HG02610 (cell line): ENCODE data around the gene GPC5.
"Not testable (repeated sequence)": the region's sequence is repeated elsewhere in the genome, so short reads cannot be mapped to it uniquely, and the experiment has no call there.

Source experiments
- ATAC-seq: cut with Tn5 transposase; IDR thresholded peaks from one replicate; pipeline ENCODE4 v1.9.1; 2021; ENCODE audit warnings: mild to moderate bottlenecking, moderate library complexity; ENCODE audit not compliant: unreplicated experiment

Gene GPC5

DNA sequence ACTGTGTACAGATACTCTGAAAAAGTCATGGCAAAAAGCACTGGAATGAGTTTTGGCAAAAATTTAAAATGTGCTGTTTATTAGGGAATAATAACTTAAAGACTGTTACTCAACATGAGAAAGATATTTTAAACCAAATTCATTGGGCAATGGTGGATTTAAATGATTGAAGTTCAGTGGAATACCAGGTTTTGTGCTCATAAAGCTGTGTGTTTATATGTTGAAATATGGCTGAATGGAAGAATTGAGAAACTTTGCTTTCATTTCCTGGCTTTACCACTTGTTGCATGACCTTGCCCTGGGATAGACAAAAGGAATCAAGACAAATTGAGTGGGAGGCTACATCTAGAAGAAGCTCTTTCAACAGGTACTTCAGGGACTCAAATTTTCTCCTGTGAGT lies 246.4 kb downstream of the GPC5 start:
- ATAC-seq, result no peak

- no peak for ATAC-seq
These were observed 249.1 kb downstream of the GPC5 start for GRCh38 chr13:91647361-91647990.

- ATAC-seq, result no peak
These were observed 249.6 kb downstream of the GPC5 start for GRCh38 chr13:91648012-91648411.

GRCh38 chr13:91649456-91649855 lies 251.0 kb downstream of the GPC5 start:
- no peak for ATAC-seq

GRCh38 chr13:91652404-91653301 lies 254.2 kb downstream of the GPC5 start:
- ATAC-seq, result no peak

GRCh38 chr13:91655731-91656130 lies 257.3 kb downstream of the GPC5 start:
- ATAC-seq, result no peak

- no peak for ATAC-seq
These were observed 258.9 kb downstream of the GPC5 start for GRCh38 chr13:91657283-91657682.

- ATAC-seq, result peak; percentile 43
These were observed 261.0 kb downstream of the GPC5 start for GRCh38 chr13:91659256-91660075.

DNA sequence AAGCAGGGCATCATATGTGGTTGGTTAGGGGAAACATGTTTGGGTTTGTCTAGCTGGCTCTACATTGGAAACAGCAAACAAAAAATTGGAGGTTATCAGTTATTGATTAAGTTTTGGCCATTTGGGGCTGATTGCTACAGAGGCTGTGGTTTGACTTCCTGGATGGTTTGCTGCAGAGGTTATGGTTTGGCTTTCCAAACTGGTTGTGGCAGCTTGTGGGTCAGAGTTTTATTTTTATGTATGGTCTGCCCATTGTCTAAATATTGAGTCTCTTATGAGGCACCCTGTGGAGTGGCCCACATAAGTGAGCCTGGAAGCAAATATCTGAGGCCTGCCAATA lies 261.6 kb downstream of the GPC5 start:
- ATAC-seq, result no peak

DNA sequence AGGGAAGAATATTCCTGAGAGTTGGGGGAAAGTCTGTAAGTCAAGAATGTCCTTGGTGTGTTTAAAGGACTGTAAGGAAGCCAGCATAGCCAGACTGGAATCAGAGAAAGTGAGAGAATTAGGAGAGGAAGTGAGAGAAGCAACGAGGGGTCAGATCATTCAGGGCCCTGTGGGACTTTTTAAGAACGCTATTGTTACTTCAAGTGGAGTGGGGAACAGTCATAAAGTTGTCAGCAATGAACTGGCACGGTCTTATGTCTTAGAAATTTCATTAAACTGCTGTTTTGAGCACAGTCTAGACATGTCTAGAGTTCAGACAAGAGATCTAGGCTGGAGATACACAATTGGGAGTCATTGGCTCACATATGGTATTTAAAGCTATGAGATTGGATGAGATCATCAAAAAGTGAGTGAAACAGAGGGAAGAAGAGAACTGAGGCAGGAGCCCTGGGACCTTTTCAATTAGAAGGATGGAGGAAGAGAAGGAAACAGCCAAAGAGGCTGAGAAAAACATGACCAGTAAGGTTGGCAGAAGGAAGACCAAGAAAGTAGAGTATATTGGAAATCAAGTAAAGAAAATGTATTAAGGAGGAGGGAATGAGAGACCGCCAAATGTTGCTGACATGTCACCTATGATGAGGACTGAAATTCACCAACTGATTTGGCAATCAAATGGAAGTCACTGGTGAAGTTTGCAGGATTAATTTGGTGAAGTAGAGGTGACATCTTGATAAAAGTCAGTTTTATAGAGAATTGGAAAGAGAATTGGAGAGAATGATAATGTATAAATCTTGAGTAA lies 263.5 kb downstream of the GPC5 start:
- peak; percentile 90 for ATAC-seq

DNA sequence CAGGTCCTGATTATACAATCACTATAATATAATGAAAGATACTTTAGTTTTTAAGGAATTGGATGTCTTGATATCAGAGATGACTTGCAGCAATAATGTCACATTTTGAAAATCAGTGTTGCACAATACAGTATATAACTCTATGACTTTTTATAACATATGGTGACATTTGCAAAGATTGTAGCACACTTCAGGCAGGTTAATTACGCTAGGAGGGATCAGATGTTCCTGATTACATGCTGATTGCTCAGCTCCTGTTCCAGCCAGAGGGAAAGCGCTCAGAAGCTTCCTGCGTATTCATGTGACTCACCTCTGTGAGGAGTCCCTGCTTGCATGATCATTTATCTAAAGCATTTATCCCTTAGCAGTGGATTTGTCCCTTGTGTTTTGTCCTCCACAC lies 265.6 kb downstream of the GPC5 start:
- no peak for ATAC-seq

GRCh38 chr13:91667486-91667885 lies 269.1 kb downstream of the GPC5 start:
- no peak for ATAC-seq

DNA sequence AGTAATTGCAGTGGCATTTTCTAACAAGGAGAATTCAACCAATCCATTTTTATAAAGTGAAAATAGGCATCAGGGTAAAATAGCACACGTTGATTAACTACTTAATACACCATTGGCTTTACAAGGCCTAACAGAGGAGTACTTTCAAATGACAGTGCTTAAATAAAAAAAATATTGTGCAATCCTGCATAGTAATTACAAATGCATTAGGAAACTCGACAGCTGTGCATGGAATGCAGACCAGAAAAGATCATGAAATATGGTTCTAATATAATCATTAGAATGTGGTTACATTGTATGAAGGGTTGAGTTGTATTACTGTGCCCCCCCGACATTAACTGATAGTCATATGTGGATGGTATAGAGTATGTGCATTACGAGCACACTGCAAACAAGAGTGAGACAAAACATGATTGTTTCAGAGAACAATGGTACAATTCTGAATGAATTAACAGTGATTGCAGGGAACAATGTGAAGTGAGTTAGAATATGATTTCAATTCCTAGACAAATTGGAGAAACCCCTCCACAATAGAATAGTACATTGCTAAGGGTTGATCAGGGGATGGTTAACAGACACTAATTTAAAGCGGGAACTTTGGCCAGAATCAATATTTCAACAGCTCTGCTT lies 270.6 kb downstream of the GPC5 start:
- ATAC-seq, result no peak

GRCh38 chr13:91674347-91674746 lies 275.9 kb downstream of the GPC5 start:
- not testable (repeated sequence) for ATAC-seq

GRCh38 chr13:91684746-91685145 lies 286.3 kb downstream of the GPC5 start:
- ATAC-seq, result no peak

- no peak for ATAC-seq
These were observed 292.5 kb downstream of the GPC5 start for GRCh38 chr13:91690944-91691343.

DNA sequence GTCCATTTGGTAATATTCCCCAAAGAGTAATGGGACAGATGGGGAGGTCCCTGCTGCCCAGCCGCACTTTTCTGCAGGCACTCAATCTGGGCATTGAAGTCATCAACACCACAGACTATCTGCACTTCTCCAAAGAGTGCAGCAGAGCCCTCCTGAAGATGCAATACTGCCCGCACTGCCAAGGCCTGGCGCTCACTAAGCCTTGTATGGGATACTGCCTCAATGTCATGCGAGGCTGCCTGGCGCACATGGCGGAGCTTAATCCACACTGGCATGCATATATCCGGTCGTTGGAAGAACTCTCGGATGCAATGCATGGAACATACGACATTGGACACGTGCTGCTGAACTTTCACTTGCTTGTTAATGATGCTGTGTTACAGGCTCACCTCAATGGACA lies 295.0 kb downstream of the GPC5 start:
- ATAC-seq, result no peak

DNA sequence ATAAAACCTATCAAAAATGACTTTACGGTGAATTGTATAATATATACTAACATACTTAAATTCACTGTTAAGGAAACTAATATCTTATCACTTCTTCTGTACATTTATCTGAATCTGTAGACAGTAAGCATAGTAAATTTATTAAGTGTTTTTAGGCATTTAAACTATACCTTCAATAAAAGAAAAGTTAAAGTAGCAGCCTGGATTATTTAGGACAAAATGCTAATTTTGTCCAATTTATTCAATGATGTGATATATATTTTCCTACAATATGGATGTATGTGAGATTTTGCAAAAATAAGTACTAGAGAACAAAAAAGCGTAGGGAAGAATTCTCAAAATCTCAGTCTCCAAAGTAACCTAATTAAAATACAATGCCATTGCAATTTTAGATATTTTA lies 299.9 kb downstream of the GPC5 start:
- ATAC-seq, result no peak

DNA sequence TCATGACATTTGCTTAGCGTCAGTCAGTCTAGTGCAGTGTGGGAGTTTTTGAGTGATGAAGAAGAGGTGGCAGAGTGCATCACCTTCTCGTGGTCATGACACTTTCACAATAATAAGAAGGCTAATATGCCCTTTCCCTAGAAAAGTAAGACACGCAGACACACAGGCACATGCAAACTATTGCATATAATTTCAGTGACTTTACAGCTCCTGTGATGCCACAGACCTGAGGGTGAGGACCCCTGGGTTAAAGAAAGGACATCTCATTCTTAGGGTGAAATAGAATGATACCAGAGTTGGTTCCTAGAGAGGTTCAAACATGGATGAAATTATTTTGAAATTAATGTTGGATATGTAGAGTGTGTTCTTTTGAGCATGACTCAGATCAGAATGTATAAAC lies 300.3 kb downstream of the GPC5 start:
- ATAC-seq, result no peak

DNA sequence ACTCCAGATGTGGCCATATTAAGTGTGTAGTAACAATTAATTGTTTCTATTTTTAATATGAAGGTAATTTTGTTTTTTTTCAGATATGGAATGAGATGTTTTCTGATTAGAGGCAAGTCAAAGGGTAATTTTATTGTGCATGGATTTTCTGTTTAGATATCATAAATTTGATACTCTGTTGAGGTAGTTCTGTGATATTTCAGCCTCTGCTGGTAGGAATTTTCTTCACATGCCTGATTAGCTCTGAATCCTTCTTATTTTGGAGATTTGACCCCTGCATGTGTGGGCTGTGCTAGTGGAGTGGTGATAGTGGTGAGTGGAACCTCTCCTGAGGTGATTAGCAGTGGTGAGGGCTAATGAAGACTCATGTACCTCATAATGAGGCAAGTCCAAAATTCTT lies 301.4 kb downstream of the GPC5 start:
- no peak for ATAC-seq
